OCI-LY7 (cell line): ENCODE measurements around the gene ZNF148. TPM values are rescaled to one million over a fixed set of nuclear protein-coding genes. Genes with fewer than 3 reads are reported as not detected.

ENCODE experiments used
- BruUV-seq: library from RNA; stranded (reverse); fragments of 400-500 nt; replicated peaks from 2 replicates; lab custom pipeline; 2021; lab: Mats Ljungman, UMichigan
- CTCF ChIA-PET: fragments of 300-600 bp; sonication (Branson Sonifier 250); formaldehyde crosslinking; loops from one replicate; lab custom pipeline; 2022; ENCODE audit warnings: antibody characterized with exemption; ENCODE audit not compliant: unreplicated experiment; lab: Charles Lee
- POLR2A ChIA-PET: fragments of 300-600 bp; sonication (Branson Sonifier 250); formaldehyde crosslinking; loops from one replicate; lab custom pipeline; 2022; ENCODE audit warnings: antibody characterized with exemption; lab: Charles Lee
- DNase-seq: peaks from one replicate; pipeline ENCODE4 v3.0.0-alpha.2; 2015; ENCODE audit warnings: low spot score
- H2AFZ ChIP-seq: fragments of 200-600 bp; sonication (generic), shearing (Covaris generic); 2 replicates; pipeline ENCODE4 v1.6.1; 2014; ENCODE audit warnings: mild to moderate bottlenecking, antibody characterized with exemption, low read length, moderate library complexity
- H3K27ac ChIP-seq: fragments of 200-600 bp; sonication (generic); 2 replicates; pipeline ENCODE4 v1.5.1; 2014; ENCODE audit warnings: mixed run types, low read depth, mild to moderate bottlenecking, moderate library complexity, low read length, inconsistent platforms; ENCODE audit not compliant: poor library complexity, severe bottlenecking
- H3K36me3 ChIP-seq: fragments of 200-600 bp; sonication (generic); 2 replicates; pipeline ENCODE4 v1.6.1; 2014; ENCODE audit warnings: mild to moderate bottlenecking, antibody characterized with exemption, low read length, moderate library complexity, mixed read lengths; ENCODE audit not compliant: insufficient read depth
- H3K4me1 ChIP-seq: fragments of 200-600 bp; sonication (generic); 2 replicates; pipeline ENCODE4 v1.5.1; 2014; ENCODE audit warnings: mild to moderate bottlenecking, low read length; ENCODE audit not compliant: insufficient read depth, poor library complexity, severe bottlenecking
- H3K4me2 ChIP-seq: fragments of 200-600 bp; sonication (generic); 2 replicates; pipeline ENCODE4 v1.6.1; 2014; ENCODE audit warnings: mild to moderate bottlenecking, low read length
- H3K4me3 ChIP-seq: fragments of 200-600 bp; sonication (generic); 2 replicates; pipeline ENCODE4 v1.5.1; 2014; ENCODE audit warnings: mild to moderate bottlenecking, low read depth, low read length; ENCODE audit not compliant: poor library complexity, severe bottlenecking
- H3K79me2 ChIP-seq: fragments of 200-600 bp; sonication (generic); 2 replicates; pipeline ENCODE4 v1.6.1; 2016; ENCODE audit warnings: low read depth, mild to moderate bottlenecking, low read length, moderate library complexity, mixed read lengths; ENCODE audit not compliant: insufficient read depth
- H3K9me2 ChIP-seq: fragments of 200-600 bp; sonication (generic); 2 replicates; pipeline ENCODE4 v1.6.1; 2016; ENCODE audit warnings: mild to moderate bottlenecking, low read length, mixed read lengths; ENCODE audit not compliant: insufficient read depth
- H3K9me3 ChIP-seq: fragments of 200-600 bp; sonication (generic); 2 replicates; pipeline ENCODE4 v1.6.1; 2014; ENCODE audit warnings: mild to moderate bottlenecking, mixed run types, low read length, mixed read lengths
- H4K20me1 ChIP-seq: fragments of 200-600 bp; sonication (generic); 2 replicates; pipeline ENCODE4 v1.6.1; 2014; ENCODE audit warnings: mild to moderate bottlenecking, antibody characterized with exemption, low read length, moderate library complexity, mixed read lengths; ENCODE audit not compliant: insufficient read depth
- CTCF ChIP-seq: fragments of 200-600 bp; sonication (generic); conservative IDR thresholded peaks from 2 replicates; pipeline ENCODE4 v1.5.1; 2014; ENCODE audit warnings: mild to moderate bottlenecking, antibody characterized with exemption, low read length, moderate library complexity, mixed read lengths
- EZH2phosphoT487 ChIP-seq: fragments of 200-600 bp; sonication (generic); IDR thresholded peaks from 2 replicates; pipeline ENCODE4 v1.6.1; 2018; ENCODE audit warnings: low read depth, borderline replicate concordance, mild to moderate bottlenecking, mixed run types, antibody characterized with exemption, low read length, moderate library complexity, mixed read lengths
- intact Hi-C: fragments of 100-400 bp; cut with micrococcal nuclease; formaldehyde crosslinking; loops from one replicate; pipeline ENCODE4 v1.10.0; 2022; ENCODE audit not compliant: unreplicated experiment
- total RNA-seq, 2 experiments: library from RNA; depleted of rRNA in 1 of 2; stranded (reverse); fragments of >200 nt in 1 of 2; shearing (Covaris generic) in 1 of 2; gene quantifications; 2 replicates each; pipeline ENCODE4 v1.2.3, GENCODE V29; 2014 to 2022

Gene ZNF148
- total RNA-seq, 2 experiments from 2014 or later: 19.8 to 35.4 TPM

GRCh38 chr3:125402639-125403038 lies 27.5 kb upstream of the ZNF148 start:
- no peak overlapping the region for H3K4me2 ChIP-seq
- H3K79me2 ChIP-seq: no peaks in the 10 kb centered on the region
- no peak overlapping the region for H2AFZ ChIP-seq
- no peaks in the 10 kb centered on the region for H3K9me3 ChIP-seq
- no peak overlapping the region for H3K4me3 ChIP-seq
- no peaks in the 10 kb centered on the region for H3K9me2 ChIP-seq
- H3K27ac ChIP-seq: no peak overlapping the region
- ChIA-PET POLR2A (interaction anchor here (0.7 kb wide), 1 partner anchor 18 kb away, joined by 3 read pairs; no protein-coding TSS in a partner anchor), CTCF (no interaction called here)
- DNase-seq: no peak
- no peaks in the 10 kb centered on the region for H3K36me3 ChIP-seq
- BruUV-seq: no TSS peak
- TF ChIP-seq EZH2phosphoT487: no peak
- no peak for TF ChIP-seq CTCF
- intact Hi-C loops: no loop called here
- H3K4me1 ChIP-seq: no peaks in the 10 kb centered on the region
- no peaks in the 10 kb centered on the region for H4K20me1 ChIP-seq

DNA sequence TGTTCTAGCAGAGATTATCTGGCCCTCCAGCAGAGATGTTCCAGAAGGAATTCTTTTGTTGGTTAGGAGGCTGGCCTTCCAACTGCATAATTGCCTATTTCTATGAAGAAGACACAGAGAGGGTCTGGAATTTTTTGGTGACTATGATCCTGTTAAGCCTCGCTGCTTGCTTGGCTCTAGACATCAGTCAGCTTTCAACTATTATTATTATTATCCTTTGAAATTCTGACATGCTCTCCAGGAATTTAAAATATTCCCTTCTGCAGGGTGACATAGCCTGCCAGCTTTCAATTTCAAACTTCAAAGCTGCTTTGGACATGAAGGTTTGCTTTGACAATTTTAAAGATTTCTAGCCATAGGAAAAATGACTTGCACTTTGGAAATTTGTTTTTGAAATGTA lies 26.3 kb upstream of the ZNF148 start:
- intact Hi-C loops: no loop called here
- Histone ChIP-seq H3K27ac (no peak overlapping the region), H3K79me2 (no peaks in the 10 kb centered on the region), H3K4me1 (no peaks in the 10 kb centered on the region), H3K36me3 (no peaks in the 10 kb centered on the region), H4K20me1 (no peaks in the 10 kb centered on the region), H3K4me2 (no peak overlapping the region), H3K4me3 (no peak overlapping the region), H3K9me3 (no peaks in the 10 kb centered on the region), H3K9me2 (no peaks in the 10 kb centered on the region), H2AFZ (no peak overlapping the region)
- ChIA-PET CTCF (no interaction called here), POLR2A (no interaction called here)
- no TSS peak for BruUV-seq
- DNase-seq: no peak
- TF ChIP-seq EZH2phosphoT487 (no peak), CTCF (no peak)

DNA sequence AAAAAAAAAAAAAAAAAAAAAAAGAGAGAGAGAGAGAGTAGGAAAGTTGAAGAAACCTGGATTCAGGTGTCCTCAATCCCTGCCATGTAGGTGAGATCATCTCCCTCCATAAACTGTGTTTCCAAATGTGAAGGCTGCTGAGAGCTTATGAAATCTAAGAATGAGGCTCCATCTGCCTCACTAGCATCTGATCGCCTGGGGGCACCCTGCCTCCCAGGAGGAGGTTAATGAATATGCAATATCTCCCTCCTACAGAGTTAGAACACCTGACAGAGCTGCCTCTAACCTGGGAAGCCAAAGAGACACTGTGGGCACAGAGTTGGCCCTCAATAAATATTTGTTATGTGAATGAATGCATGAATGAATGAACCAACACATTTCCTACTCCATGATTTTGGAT lies 23.8 kb upstream of the ZNF148 start:
- TF ChIP-seq CTCF (peak; percentile 40; the same call in 1 of the 2 replicates), EZH2phosphoT487 (no peak)
- DNase-seq: peak; percentile 21
- Histone ChIP-seq H3K79me2 (no peaks in the 10 kb centered on the region), H3K4me2 (no peak overlapping the region), H4K20me1 (no peaks in the 10 kb centered on the region), H3K9me3 (no peaks in the 10 kb centered on the region), H3K4me1 (no peaks in the 10 kb centered on the region), H2AFZ (no peak overlapping the region), H3K36me3 (no peaks in the 10 kb centered on the region), H3K9me2 (no peaks in the 10 kb centered on the region), H3K27ac (no peak overlapping the region), H3K4me3 (no peak overlapping the region)
- intact Hi-C loops: no loop called here
- ChIA-PET CTCF (no interaction called here), POLR2A (interaction anchor here (0.5 to 0.7 kb wide), 3 partner anchors 155 to 202 kb away, joined by 3 to 6 read pairs (median 4); no protein-coding TSS in a partner anchor)
- BruUV-seq: no TSS peak
